NCI-H446 (cell line): ENCODE data around the gene PLXNA3.
"Not testable (repeated sequence)": the region's sequence is repeated elsewhere in the genome, so short reads cannot be mapped to it uniquely, and the experiment has no call there.

Experiments
- DNase-seq, 2 experiments: peaks; one replicate each; lab custom pipeline; 2025; lab: John Stamatoyannopoulos, UW

PLXNA3 gene

DNA sequence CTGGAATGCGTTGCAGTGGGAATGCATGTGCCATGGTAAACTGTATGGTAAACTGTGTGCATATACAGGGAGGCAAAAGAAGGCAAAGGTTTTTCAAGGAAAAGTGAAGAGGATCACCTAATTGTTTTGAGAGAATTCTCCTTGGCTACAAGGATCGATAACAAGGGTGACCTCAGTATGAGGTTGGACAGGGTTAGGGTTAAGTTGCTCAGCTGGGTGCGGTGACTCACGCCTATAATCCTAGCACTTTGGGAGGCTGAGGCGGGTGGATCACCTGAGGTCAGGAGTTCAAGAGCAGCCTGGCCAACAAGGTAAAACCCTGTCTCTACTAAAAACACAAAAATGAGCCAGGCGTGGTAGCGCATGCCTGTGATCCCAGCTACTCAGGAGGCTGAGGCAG is 43.3 kb downstream of the PLXNA3 start:
- not testable (repeated sequence) for DNase-seq

DNA sequence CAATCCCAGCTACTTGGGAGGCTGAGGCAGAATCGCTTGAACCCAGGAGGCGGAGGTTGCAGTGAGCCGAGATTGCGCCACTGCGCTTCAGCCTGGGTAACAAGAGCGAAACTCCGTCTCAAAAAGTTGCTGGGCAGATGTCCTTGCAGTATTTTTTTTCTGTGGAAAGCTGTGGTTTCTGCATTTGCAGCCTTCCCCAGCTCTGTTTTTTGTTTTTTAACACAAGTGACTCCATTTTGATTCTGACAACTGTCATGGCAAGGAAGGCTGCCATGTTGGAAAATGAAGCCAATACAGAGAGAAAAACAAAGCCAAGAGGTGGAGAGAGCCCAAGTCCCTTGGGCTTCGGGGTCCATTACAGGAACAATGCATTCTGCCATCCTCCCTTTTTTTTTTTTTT is 44.0 kb downstream of the PLXNA3 start:
- DNase-seq = no peak

DNA sequence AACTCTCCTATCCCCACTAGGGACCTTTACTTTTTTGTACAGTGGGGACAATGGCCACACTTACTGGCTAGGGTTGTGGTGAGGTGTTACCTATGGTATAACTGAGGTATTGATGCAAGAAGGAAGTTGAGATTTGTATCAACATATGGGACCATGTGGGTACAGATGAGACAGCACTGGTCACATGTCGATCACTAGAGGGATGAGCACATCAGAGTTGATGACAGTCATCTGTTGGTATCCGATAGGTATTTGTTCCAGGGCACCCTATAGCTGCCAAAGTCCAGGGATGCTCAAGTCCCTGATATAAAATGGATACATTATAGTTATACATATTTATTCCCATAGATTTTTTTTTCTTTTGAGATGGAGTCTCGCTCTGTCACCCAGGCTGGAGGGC is 44.9 kb downstream of the PLXNA3 start:
- DNase-seq = no peak

DNA sequence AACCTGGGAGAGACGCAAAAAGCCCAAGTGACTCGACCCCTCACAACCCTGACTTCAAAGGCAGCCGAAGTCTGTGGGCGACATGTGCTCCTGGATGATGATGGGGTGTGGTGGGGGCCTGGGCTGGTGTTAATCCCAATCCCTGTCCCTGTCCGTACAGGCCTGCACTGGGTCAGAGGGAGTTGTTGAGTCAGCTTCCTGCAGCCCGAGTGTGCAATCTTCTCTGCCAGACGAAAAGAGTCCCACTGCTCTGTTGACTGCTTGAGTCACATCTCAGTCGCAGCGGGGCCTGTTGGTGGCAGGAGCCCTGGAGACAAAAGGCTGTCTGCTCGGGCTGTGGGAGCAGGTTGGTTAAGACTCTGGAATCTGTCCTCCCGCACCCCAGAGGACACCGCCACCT is 47.7 kb downstream of the PLXNA3 start:
- no peak for DNase-seq

DNA sequence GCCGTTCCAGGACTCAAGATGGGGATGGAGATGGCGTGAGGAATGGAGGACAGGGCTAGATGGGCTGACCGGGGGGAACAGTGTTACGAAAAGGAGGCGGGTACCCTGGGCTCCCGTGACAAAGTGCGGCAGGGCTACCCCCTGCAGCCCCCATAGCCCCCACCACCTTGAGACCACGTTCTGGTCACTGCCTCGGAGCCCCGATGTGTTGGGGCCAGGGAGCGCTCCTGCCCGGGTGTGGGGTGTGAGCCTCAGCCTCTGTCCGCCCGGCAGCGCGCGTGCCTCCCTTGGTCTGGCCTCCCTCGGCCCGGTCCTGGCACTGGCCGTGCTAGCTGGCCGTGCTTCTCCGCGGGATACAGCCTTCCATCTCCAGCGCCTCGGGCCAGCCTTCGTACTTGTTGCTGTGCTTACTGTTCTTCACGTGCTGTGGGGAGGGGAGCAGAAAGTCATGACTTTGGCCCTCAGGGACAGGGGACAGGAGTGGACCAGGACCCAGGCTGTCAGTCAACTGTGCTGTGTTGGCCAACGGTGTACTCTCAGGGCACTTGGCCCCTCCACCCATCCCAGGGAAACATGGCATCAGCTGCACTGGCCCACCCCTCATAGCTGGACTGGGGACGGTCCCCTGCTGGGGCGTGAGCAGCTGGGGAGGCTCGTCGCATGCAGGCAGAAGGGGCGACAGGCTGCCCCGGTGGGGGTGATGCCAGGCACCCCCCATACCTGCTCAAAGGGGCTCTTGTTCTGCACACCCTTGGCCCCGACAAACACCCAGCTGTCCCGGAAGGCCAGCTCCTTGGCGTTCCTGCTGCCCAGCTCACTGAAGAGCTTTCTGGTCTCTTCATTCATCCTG is 48.6 kb downstream of the PLXNA3 start:
- no peak for DNase-seq

DNA sequence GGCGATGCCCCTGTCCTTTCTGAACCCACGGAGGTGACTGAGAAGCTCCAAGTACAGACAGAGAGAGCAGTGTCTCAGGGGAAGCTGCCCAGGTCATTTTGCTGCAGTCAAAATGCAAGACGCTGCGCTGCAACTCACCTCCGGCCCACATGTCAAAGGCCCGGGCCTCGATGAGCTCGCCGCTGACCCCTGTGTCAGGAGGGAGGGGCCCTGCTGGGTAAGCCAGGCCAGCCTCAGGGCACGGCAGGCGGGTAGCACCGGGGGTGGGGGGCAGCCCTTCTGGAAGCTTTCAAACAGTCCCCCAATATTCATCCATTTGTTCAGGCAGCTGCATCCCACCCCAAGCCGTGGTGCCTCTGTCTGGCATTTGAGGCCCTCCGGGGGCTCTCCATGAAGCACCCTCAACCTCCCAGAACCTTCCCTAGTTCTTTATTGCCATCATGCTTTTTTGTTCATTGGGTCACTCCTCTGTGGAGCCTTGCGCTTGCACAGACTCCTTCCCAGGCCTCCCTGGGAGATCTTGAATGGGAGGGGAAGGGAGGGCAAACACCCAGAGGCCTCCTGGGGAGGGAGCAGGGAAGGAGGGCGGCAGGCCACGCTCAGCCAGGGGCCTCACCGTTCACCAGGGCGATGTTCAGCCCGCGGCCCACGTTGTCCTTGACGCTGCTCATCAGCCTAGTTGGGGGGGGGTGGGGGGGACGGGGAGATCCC is 49.7 kb downstream of the PLXNA3 start:
- DNase-seq = no peak

DNA sequence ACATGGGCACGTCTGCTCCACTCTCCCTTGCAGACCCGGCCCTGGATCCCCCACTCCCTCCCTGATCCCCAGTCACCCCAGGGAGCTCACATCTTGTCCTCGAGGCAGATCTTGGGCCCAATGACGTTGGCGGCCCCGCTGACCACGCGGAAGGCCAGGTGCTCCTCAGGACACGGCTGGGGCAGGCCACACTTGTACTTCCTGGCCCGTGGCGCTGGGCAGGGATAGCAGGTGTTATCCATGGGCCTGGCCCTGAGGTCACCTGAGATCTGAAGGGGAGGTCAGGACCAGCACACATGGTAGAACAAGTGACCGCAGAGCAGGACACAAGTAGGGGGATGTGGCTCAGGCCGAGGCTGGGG is 50.3 kb downstream of the PLXNA3 start:
- no peak for DNase-seq

DNA sequence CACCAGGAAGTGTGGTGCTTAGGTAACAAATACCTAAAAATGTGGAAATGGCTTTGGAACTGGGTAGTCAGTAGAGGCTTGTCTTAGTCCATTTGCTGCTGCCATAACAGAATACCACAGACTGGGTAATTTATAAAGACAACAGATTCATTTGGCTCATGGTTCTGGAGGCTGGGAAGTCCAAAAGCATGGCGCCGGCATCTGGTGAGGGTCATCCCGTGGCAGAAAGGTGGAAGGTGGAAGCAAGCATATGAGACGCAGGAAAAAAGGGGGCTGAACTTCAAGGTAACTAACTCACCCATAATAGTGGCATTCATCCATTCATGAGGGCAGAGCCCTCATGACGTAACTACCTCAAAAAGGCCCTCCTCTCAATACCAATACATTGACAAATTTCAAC is 51.4 kb downstream of the PLXNA3 start:
- no peak for DNase-seq

DNA sequence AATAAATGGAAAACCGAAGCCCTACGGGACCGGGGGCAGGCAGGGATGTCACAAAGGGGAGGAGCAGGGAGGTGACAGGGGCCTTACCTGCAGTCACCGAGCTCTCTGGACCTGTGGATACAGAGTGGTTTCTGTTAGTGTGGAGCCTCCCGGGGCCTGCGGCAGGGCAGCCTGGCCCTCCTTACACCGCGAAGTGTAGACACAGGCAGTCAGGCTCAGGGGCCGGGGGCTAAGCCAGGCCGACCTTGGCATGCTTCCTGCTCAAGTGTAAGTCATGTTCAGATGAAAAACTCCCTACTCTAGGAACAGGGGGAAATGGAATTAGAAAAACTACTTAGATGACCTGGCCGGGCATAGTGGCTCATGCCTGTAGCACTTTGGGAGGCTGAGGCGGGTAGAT is 53.7 kb downstream of the PLXNA3 start:
- no peak for DNase-seq

DNA sequence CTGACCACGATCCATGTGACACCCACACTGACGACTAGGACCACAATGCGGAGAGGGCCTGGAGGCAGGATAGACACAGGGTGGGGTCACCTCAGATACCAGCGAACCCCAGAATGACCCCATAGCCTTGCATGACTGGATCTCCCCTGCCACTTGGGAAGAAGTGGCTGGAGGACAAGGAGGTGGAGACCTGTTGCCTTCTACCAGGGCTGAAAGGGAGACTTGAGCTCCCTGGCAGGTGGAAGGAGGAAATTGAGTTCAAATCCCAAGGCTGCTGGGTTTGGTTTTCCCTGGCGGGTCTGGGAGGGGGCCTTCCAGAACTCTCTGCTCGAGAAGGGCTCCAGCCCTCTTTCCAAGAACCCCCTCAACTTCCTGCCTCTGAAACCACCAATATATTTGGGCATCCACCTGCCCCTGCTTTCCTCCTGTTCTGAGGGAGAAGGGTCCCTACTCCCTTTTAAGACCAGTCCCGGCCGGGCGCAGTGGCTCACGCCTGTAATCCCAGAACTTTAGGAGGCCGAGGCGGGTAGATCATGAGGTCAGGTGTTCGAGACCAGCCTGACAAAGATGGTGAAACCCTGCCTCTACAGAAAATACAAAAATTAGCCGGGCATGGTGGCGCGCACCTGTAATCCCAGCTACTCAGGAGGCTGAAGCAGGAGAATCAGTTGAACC is 54.9 kb downstream of the PLXNA3 start:
- no peak for DNase-seq

DNA sequence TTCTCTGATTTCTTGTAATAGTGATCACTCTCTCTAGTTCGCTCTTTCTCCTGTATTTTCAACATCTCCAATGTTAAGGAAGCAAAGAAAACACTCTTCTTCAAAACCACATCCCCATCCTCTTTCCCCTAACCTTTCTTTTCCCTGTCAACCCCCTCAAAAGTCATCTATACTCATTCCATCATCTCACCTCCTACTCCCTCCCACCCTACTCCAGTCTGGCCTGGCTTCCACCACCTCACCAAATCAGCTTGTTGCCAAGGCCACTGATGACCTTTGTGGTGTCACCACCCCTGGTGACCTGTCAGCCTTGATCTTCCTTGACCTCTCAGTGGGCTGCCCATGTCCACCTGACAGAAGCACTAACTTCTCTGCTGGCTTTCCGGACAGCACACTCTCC is 55.6 kb downstream of the PLXNA3 start:
- DNase-seq = no peak

DNA sequence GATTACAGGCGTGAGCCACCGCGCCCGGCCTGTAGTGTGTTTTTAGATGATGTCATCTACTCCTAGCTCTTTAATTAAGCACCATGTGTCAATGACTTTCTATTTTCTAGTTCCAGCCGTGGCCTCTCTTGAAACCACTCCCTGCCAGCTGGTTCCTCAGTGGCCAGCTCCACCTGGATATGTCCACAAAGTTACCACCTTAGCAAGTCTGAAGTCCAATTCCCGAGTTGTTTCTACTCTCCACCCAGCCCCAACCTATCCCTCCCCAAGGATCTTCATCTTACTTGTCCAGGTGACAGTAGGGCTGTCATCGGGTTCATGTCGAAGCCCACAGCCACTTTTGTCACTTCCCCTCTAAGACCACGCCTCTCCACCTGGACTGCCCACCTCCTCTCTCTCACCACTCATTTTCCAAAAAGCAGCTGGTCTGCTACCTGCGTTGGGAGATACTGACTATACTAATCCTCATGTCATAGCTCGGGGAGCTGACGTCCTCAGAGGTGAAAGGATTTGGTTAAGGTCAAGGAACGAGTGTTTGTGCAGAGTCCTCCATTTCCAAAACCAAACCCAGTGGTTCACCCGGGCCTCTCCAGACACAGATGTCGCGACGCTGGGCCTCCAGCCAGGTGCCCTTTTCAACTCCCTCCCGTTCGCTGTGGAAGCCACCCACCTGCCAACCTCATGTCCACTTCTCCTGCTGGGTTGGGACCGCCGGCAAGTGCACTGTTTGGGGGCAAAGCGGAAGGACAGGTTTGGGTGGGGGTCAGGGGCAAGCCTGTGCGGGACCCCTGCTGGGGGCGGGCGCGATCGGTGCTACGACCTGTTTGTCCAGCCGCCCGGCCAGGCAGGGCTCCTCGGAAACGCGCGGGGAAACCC is 57.2 kb downstream of the PLXNA3 start:
- no peak for DNase-seq

DNA sequence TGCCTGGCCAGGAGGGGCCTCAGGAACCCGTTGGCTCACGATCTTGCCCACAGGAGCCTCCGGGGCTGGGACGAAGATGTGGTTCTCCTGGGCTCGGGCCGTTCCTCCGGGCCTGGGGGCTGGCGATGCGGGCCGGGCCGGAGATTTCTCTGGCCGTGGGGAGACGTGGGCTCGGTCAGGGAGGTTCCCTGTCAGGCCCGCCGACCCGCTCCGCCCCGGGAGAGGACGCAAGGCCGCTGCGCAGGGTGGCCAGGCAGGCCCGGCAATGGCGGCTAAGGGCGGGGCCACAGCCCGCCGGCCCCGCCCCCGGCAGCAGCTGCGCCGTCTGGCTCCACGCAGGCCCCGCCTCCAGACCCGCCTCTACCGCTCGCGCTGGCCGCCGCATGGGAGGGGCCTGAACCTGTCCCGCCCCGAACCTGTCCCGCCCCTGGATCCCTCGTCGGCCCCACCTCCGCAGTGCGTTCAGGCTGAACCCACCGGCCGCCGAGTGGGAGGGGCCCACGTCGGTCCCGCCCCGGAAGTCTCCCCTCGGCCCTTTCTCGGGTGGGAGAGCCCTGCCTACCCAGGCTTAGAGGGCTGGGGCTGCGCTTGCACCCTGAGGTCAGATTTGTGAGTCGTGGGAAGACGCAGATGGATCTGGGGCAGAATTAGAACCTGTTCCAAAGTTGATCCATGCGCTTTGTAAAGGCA is 58.0 kb downstream of the PLXNA3 start, which contains the start of gene FAM3A:
TSS of gene FAM3A (minus strand) at position 267 of the 690 bp plus-strand sequence. CDS start 460 bp downstream, outside the sequence.
- DNase-seq = peak; percentile 38 to 91

DNA sequence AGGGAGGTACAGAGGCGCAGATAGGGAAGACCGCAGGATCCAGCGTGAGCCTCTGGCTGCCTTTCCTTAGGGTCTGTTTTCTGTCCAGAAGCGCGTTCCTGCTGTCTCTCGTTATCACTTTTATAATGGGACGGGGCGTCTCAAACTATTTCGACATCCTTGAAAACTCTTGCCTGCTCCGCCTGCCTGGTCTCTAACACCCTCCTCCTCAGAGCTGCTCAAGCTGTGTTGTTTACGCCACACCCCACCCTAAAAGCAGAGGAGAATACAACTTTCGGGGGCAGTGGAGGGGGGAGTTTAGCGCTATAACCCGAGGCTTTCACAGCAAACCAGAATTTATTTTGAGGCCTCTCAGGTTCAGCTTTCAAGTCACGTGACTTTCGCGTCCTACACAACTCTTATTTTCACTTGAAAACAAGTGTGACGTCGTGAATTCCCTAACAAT is 58.6 kb downstream of the PLXNA3 start:
- DNase-seq = no peak

DNA sequence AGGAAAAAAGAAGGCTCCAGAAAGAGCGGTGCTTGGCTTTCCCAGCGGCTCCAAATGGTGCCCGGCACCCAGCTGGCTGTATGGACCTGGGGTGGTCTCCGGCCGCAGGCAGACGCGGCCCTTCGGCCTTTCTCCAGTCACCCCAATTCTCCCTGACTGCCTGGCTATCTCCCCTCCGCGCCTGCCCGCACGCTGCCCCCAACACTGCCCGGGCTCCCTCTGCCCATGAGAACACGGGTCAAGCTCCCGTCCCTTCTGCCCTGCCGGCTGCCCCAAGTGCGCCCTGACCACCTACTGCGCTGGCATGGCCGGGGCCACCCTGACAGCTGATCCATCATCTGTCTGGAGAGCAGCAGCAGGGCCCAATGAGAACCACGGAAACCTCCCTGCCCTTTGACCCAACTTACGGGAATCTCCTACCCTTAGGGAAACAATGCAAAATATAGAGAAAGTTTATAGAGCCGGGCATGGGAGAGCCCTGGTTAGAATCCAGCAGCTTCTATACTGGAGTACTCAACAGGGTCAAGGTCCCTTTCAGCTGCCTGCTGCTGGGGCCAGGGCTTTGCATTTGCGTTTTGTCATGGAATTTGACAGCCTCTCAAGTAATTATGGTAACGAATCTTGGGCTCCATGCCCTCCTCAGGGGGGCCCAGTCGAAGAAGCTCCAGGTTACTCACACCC is 59.2 kb downstream of the PLXNA3 start:
- no peak for DNase-seq

DNA sequence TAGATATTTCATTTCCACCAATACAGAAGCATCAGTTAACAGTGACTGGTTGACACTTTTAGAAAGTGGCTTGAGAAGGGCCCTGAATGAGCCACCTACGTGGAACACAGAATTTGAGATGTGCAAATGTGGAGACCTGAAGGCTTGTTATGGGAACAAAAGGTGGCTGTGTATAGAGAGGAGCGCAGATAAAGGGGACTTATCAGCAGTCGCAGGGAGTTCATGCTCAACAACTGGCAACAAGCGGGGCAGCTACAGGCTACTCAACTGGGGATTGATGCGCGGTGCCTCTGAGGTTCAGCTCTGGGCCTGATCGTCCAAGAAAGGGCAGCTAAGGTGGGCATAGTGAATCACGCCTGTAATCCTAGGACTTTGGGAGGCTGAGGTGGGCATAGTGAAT is 61.3 kb downstream of the PLXNA3 start:
- no peak for DNase-seq

DNA sequence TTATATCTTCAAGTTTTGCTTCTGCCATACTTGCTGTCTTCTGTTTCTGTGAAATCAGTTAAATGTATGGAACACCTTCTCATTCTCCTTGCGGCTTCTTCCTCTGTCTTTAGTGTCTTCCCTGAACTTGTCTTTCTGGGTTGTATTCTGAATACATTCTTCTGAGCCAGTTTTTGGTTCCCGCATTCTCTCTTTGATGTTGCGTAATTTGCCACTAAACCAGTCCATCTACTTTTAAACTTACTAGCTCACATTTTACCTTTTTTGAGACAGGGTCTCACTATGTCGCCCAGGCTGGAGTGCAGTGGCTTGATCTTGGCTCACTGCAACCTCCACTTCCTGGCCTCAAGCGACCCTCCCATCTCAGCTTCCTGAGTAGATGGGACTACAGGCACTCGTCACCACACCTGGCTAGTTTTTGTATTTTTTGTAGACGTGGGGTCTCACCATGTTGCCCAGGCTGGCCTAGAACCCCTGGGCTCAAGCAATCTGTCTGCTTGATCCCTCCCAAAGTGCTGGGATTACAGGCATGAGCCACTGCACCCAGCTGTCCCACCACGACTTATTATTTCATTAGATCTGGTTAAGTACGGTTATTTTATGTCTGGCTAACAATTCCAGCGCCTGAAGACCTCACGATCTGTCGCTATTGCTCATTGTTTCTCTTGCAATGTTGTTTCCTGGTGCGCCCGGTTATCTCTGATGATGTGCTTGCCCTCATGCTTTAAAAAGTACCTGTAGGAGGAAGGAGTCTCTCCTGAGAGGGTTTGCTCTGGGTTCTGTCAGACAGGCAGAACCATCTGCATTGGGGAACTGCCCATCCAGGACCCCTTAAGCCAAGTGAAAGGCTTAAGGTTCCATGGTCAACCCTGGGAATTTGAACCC is 67.8 kb downstream of the PLXNA3 start:
- DNase-seq = no peak

DNA sequence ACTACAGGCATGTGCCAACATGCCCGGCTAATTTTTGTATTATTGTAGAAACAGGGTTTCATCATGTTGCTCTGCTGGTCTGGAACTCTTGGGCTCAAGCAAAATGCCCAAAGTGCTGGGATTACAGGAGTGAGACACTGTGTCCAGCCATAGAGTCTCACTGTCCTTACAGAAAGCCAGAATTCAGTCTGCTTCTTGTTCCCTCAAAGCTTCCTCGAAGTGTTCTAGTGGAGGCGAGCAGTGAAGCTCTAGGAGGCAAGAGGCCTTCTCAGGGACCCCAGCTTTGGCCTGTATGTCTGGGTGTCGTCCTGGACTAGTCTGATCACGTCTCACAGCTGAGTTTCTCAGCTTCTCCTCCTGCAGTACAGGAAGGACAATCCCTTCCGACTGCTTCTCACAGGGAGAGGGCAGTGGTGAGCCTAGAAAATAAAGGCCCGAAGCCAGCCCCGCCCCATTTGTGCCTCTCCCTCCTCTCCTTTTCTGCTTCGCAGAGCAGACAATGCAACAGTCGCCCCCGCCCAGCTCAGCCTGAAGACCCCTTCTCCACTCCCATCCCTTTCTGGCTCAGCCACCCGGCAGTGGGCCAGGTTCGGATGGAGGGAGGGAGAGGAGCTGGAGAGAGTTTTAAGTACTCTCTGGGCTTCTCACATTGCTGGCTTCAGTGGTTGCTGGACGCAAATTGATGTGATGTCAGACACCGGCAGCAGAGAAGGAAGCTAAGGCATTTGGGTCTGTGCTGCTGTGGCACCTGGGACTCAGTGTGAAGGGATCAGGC is 69.0 kb downstream of the PLXNA3 start:
- DNase-seq = peak; percentile 53 to 68
